ENCODE data around the gene SMIM1. TPM values are rescaled to one million over a fixed set of nuclear protein-coding genes. Genes with fewer than 3 reads are reported as not detected.
"Not testable (repeated sequence)": the region's sequence is repeated elsewhere in the genome, so short reads cannot be mapped to it uniquely, and the experiment has no call there.

The SMIM1 gene
- total and polyA plus RNA-seq, 4 donors = 8.0 to 15.9 (median 10.9) TPM

- peaks cover 0 to 4% (median 0%) of the 10 kb centered on the region in 4 donors for H3K9me3 ChIP-seq (ENCODE audit: control insufficient read depth in 4 of 4, insufficient read depth in 3 of 4, low read length in 3 of 4)
- H3K4me1 ChIP-seq (ENCODE audit: control insufficient read depth in 5 of 5, insufficient read depth in 5 of 5, low read length in 5 of 5) = no peaks in the 10 kb centered on the region
- 64 to 80% methylated on average over 7 of the region's 7 CpGs for WGBS, 2 donors
- DNase-seq (no peak), ATAC-seq (ENCODE audit: insufficient read depth, low FRiP score) (no peak)
- no peak overlapping the region for H3K9ac ChIP-seq (ENCODE audit: insufficient read depth in 1 of 2, low read length in 2 of 2)
- H3K27me3 ChIP-seq (ENCODE audit: control insufficient read depth in 3 of 3, insufficient read depth in 3 of 3, low read length in 2 of 3) = no peaks in the 10 kb centered on the region
- H3K36me3 ChIP-seq (ENCODE audit: control insufficient read depth in 4 of 4, insufficient read depth in 4 of 4, low read length in 4 of 4) = peaks cover 0 to 7% (median 2%) of the 10 kb centered on the region in 4 donors
- no peak overlapping the region for H3K4me3 ChIP-seq
- no peak overlapping the region for H3K27ac ChIP-seq (ENCODE audit: low read depth in 1 of 2, low read length in 1 of 2)
- TF ChIP-seq CTCF (IDR thresholded peaks at IDR 0.05; ENCODE audit: control extremely low read depth, extremely low read depth) = no peak
These were observed 37.1 kb downstream of the SMIM1 start for GRCh38 chr1:3809680-3810079.

- H3K4me3 ChIP-seq; H3K4me1 ChIP-seq (ENCODE audit: control insufficient read depth in 5 of 5, insufficient read depth in 5 of 5, low read length in 5 of 5); H3K9ac ChIP-seq (ENCODE audit: insufficient read depth in 1 of 2, low read length in 2 of 2); H3K9me3 ChIP-seq (ENCODE audit: control insufficient read depth in 4 of 4, insufficient read depth in 3 of 4, low read length in 3 of 4); DNase-seq; ATAC-seq (ENCODE audit: insufficient read depth, low FRiP score); H3K27ac ChIP-seq (ENCODE audit: low read depth in 1 of 2, low read length in 1 of 2); H3K27me3 ChIP-seq (ENCODE audit: control insufficient read depth in 3 of 3, insufficient read depth in 3 of 3, low read length in 2 of 3): not testable (repeated sequence)
- peaks cover 0 to 12% (median 2%) of the 10 kb centered on the region in 4 donors for H3K36me3 ChIP-seq (ENCODE audit: control insufficient read depth in 4 of 4, insufficient read depth in 4 of 4, low read length in 4 of 4)
- WGBS, 2 donors = 81 to 85% methylated on average over 9 of the region's 9 CpGs
These were observed 37.7 kb downstream of the SMIM1 start for GRCh38 chr1:3810149-3810761.

GRCh38 chr1:3811595-3811911 lies 39.0 kb downstream of the SMIM1 start:
- Histone ChIP-seq H3K36me3 (ENCODE audit: control insufficient read depth in 4 of 4, insufficient read depth in 4 of 4, low read length in 4 of 4) (peaks cover 0 to 23% (median 6%) of the 10 kb centered on the region in 4 donors), H3K9ac (ENCODE audit: insufficient read depth in 1 of 2, low read length in 2 of 2) (no peak overlapping the region), H3K4me3 (no peak overlapping the region), H3K27me3 (ENCODE audit: control insufficient read depth in 3 of 3, insufficient read depth in 3 of 3, low read length in 2 of 3) (no peaks in the 10 kb centered on the region), H3K9me3 (ENCODE audit: control insufficient read depth in 4 of 4, insufficient read depth in 3 of 4, low read length in 3 of 4) (peaks cover 0 to 4% (median 0%) of the 10 kb centered on the region in 4 donors), H3K4me1 (ENCODE audit: control insufficient read depth in 5 of 5, insufficient read depth in 5 of 5, low read length in 5 of 5) (no peaks in the 10 kb centered on the region), H3K27ac (ENCODE audit: low read depth in 1 of 2, low read length in 1 of 2) (no peak overlapping the region)
- ATAC-seq (ENCODE audit: insufficient read depth, low FRiP score) = no peak
- WGBS, 2 donors = 67 to 77% methylated on average over 2 of the region's 2 CpGs
- TF ChIP-seq CTCF (IDR thresholded peaks at IDR 0.05; ENCODE audit: control extremely low read depth, extremely low read depth) = no peak
- DNase-seq = no peak

GRCh38 chr1:3814065-3814464 lies 41.5 kb downstream of the SMIM1 start:
- no peak overlapping the region for H3K9ac ChIP-seq (ENCODE audit: insufficient read depth in 1 of 2, low read length in 2 of 2)
- no peak overlapping the region for H3K4me3 ChIP-seq
- DNase-seq (no peak), ATAC-seq (ENCODE audit: insufficient read depth, low FRiP score) (no peak)
- no peak for TF ChIP-seq CTCF (IDR thresholded peaks at IDR 0.05; ENCODE audit: control extremely low read depth, extremely low read depth)
- peaks cover 0 to 4% (median 0%) of the 10 kb centered on the region in 4 donors for H3K9me3 ChIP-seq (ENCODE audit: control insufficient read depth in 4 of 4, insufficient read depth in 3 of 4, low read length in 3 of 4)
- no peaks in the 10 kb centered on the region for H3K4me1 ChIP-seq (ENCODE audit: control insufficient read depth in 5 of 5, insufficient read depth in 5 of 5, low read length in 5 of 5)
- peaks cover 0 to 30% (median 6%) of the 10 kb centered on the region in 4 donors for H3K36me3 ChIP-seq (ENCODE audit: control insufficient read depth in 4 of 4, insufficient read depth in 4 of 4, low read length in 4 of 4)
- no peaks in the 10 kb centered on the region for H3K27me3 ChIP-seq (ENCODE audit: control insufficient read depth in 3 of 3, insufficient read depth in 3 of 3, low read length in 2 of 3)
- WGBS, 2 donors = 97 to 99% methylated on average over 2 of the region's 2 CpGs
- H3K27ac ChIP-seq (ENCODE audit: low read depth in 1 of 2, low read length in 1 of 2) = no peak overlapping the region
